KMS-11 (cell line): ENCODE measurements around the gene RAI1.

Experiments used
- H2AFZ ChIP-seq: fragments of 200-600 bp; sonication (generic); 2 replicates; pipeline ENCODE4 v1.6.1; 2016; ENCODE audit warnings: antibody characterized with exemption, mixed run types, low read depth
- H3K27ac ChIP-seq: fragments of 200-600 bp; sonication (generic); 2 replicates; pipeline ENCODE4 v1.6.1; 2016; ENCODE audit warnings: mild to moderate bottlenecking, mixed run types
- H3K27me3 ChIP-seq: fragments of 200-600 bp; sonication (generic); 2 replicates; pipeline ENCODE4 v1.6.1; 2017; ENCODE audit warnings: mild to moderate bottlenecking, low read depth, mixed run types, moderate library complexity; ENCODE audit not compliant: insufficient read depth
- H3K36me3 ChIP-seq: fragments of 200-600 bp; sonication (generic); 2 replicates; pipeline ENCODE4 v1.6.1; 2017; ENCODE audit warnings: mild to moderate bottlenecking, mixed run types; ENCODE audit not compliant: insufficient read depth
- H3K4me1 ChIP-seq: fragments of 200-600 bp; sonication (generic); 2 replicates; pipeline ENCODE4 v1.6.1; 2016; ENCODE audit warnings: mild to moderate bottlenecking, low read depth, mixed run types; ENCODE audit not compliant: poor library complexity, severe bottlenecking
- H3K4me2 ChIP-seq: fragments of 200-600 bp; sonication (generic); 2 replicates; pipeline ENCODE4 v1.7.0; 2016; ENCODE audit warnings: mild to moderate bottlenecking, mixed run types
- H3K4me3 ChIP-seq: fragments of 200-600 bp; sonication (generic); IDR thresholded peaks from 2 replicates; pipeline ENCODE4 v1.6.1; 2017; ENCODE audit warnings: low read depth, low read length, mixed read lengths; ENCODE audit not compliant: insufficient read depth
- H3K79me2 ChIP-seq: fragments of 200-600 bp; sonication (generic); 2 replicates; pipeline ENCODE4 v1.6.1; 2016; ENCODE audit warnings: low read depth, mixed run types; ENCODE audit not compliant: insufficient read depth
- H3K9ac ChIP-seq: fragments of 200-600 bp; sonication (generic); 2 replicates; pipeline ENCODE4 v1.6.1; 2016; ENCODE audit warnings: mild to moderate bottlenecking, mixed run types
- H4K20me1 ChIP-seq: fragments of 200-600 bp; sonication (generic); 2 replicates; pipeline ENCODE4 v1.6.1; 2016; ENCODE audit warnings: mild to moderate bottlenecking, mixed run types; ENCODE audit not compliant: insufficient read depth
- CTCF ChIP-seq: fragments of 200-600 bp; sonication (generic); conservative IDR thresholded peaks from 2 replicates; pipeline ENCODE4 v1.6.1; 2017; ENCODE audit warnings: low read depth, mild to moderate bottlenecking, antibody characterized with exemption, low read length, moderate library complexity, mixed read lengths

The RAI1 gene

GRCh38 chr17:17789828-17790636, 108.8 kb downstream of the RAI1 start:
- H3K4me1 ChIP-seq = peaks cover 7% of the 10 kb centered on the region
- no peak overlapping the region for H3K27ac ChIP-seq
- H3K4me3 ChIP-seq = no peak overlapping the region
- TF ChIP-seq CTCF = no peak
- H4K20me1 ChIP-seq = no peaks in the 10 kb centered on the region
- H3K9ac ChIP-seq = no peak overlapping the region
- no peaks in the 10 kb centered on the region for H3K36me3 ChIP-seq
- H2AFZ ChIP-seq = no peak overlapping the region
- H3K27me3 ChIP-seq = no peaks in the 10 kb centered on the region
- no peaks in the 10 kb centered on the region; the same call in 1 of the 2 replicates for H3K79me2 ChIP-seq
- H3K4me2 ChIP-seq = no peak overlapping the region

GRCh38 chr17:17790637-17791464, 109.6 kb downstream of the RAI1 start:
- Histone ChIP-seq H4K20me1 (no peaks in the 10 kb centered on the region), H3K27me3 (no peaks in the 10 kb centered on the region), H3K4me3 (no peak overlapping the region), H3K4me1 (peaks cover 6% of the 10 kb centered on the region), H3K4me2 (no peak overlapping the region), H3K79me2 (no peaks in the 10 kb centered on the region; the same call in 1 of the 2 replicates), H3K27ac (no peak overlapping the region), H2AFZ (no peak overlapping the region), H3K36me3 (no peaks in the 10 kb centered on the region), H3K9ac (no peak overlapping the region)
- TF ChIP-seq CTCF = no peak

GRCh38 chr17:17792037-17792550, 110.8 kb downstream of the RAI1 start:
- H3K36me3 ChIP-seq = no peaks in the 10 kb centered on the region
- TF ChIP-seq CTCF = no peak
- no peaks in the 10 kb centered on the region for H4K20me1 ChIP-seq
- no peaks in the 10 kb centered on the region for H3K27me3 ChIP-seq
- H3K4me3 ChIP-seq = no peak overlapping the region
- no peaks in the 10 kb centered on the region for H3K79me2 ChIP-seq
- no peak overlapping the region for H3K27ac ChIP-seq
- peaks cover 6% of the 10 kb centered on the region for H3K4me1 ChIP-seq
- no peak overlapping the region for H3K4me2 ChIP-seq
- H2AFZ ChIP-seq = no peak overlapping the region
- no peak overlapping the region for H3K9ac ChIP-seq

- Histone ChIP-seq H3K27me3 (no peaks in the 10 kb centered on the region), H2AFZ (no peak overlapping the region), H4K20me1 (no peaks in the 10 kb centered on the region)
Observed at GRCh38 chr17:17792551-17793377, 111.5 kb downstream of the RAI1 start.

More at GRCh38 chr17:17792551-17793377, 111.5 kb downstream of the RAI1 start:
- H3K79me2 ChIP-seq = no peaks in the 10 kb centered on the region
- TF ChIP-seq CTCF = no peak
- no peak overlapping the region for H3K27ac ChIP-seq
- H3K9ac ChIP-seq = no peak overlapping the region
- H3K36me3 ChIP-seq = no peaks in the 10 kb centered on the region
- no peak overlapping the region for H3K4me2 ChIP-seq
- no peak overlapping the region for H3K4me3 ChIP-seq
- peaks cover 6% of the 10 kb centered on the region for H3K4me1 ChIP-seq
